Islet of Langerhans (tissue), 1 donor: Measurements from ENCODE around the gene TIGD1.

Experiments used
- FAIRE-seq: peaks from one replicate; lab custom pipeline; 2011; peaks lifted over from hg19 to GRCh38; lab: Jason Lieb, UNC

The TIGD1 gene

GRCh38 chr2:232550354-232551249 lies at the start of gene TIGD1, which contains the start of gene EIF4E2:
Gene TIGD1, minus strand, starts transcription at chr2:232550557. Its CDS starts 675 bp downstream, at chr2:232549882.
Gene EIF4E2, plus strand, starts transcription at chr2:232550689. Its CDS starts 36 bp downstream, at chr2:232550725.
- FAIRE-seq, result no peak

GRCh38 chr2:232598293-232598692 lies 47.9 kb upstream of the TIGD1 start:
- FAIRE-seq, result no peak

GRCh38 chr2:232597362-232598079 lies 47.2 kb upstream of the TIGD1 start:
- FAIRE-seq, result no peak

- FAIRE-seq, result no peak
Observed at GRCh38 chr2:232593982-232594381, 43.6 kb upstream of the TIGD1 start.

- FAIRE-seq, result peak; percentile 61
Observed at GRCh38 chr2:232592772-232593395, 42.5 kb upstream of the TIGD1 start.

GRCh38 chr2:232588680-232589585 lies 38.6 kb upstream of the TIGD1 start:
- no peak for FAIRE-seq

- no peak for FAIRE-seq
Observed at GRCh38 chr2:232588031-232588430, 37.7 kb upstream of the TIGD1 start.

GRCh38 chr2:232587512-232587911 lies 37.2 kb upstream of the TIGD1 start:
- FAIRE-seq, result no peak

- no peak for FAIRE-seq
Observed at GRCh38 chr2:232586943-232587505, 36.7 kb upstream of the TIGD1 start.

GRCh38 chr2:232584238-232584637 lies 33.9 kb upstream of the TIGD1 start:
- FAIRE-seq, result no peak

GRCh38 chr2:232581725-232582124 lies 31.4 kb upstream of the TIGD1 start:
- no peak for FAIRE-seq

GRCh38 chr2:232580648-232580981 lies 30.3 kb upstream of the TIGD1 start:
- no peak for FAIRE-seq

GRCh38 chr2:232578626-232579025 lies 28.3 kb upstream of the TIGD1 start:
- FAIRE-seq, result no peak

- no peak for FAIRE-seq
Observed at GRCh38 chr2:232577841-232578240, 27.5 kb upstream of the TIGD1 start.

GRCh38 chr2:232576995-232577394 lies 26.6 kb upstream of the TIGD1 start:
- no peak for FAIRE-seq

- no peak for FAIRE-seq
Observed at GRCh38 chr2:232575404-232575746, 25.0 kb upstream of the TIGD1 start.

GRCh38 chr2:232574674-232575403 lies 24.5 kb upstream of the TIGD1 start:
- no peak for FAIRE-seq

GRCh38 chr2:232573771-232574435 lies 23.5 kb upstream of the TIGD1 start:
- no peak for FAIRE-seq

- no peak for FAIRE-seq
Observed at GRCh38 chr2:232573042-232573441, 22.7 kb upstream of the TIGD1 start.

GRCh38 chr2:232571026-232571474 lies 20.7 kb upstream of the TIGD1 start:
- FAIRE-seq, result no peak
